Right lobe of liver (tissue), 6 donors: ENCODE data around the gene NUBP2. TPM values are rescaled to one million over a fixed set of nuclear protein-coding genes. Genes with fewer than 3 reads are reported as not detected.

ENCODE experiments used
- ATAC-seq, 4 donors: fragments of 200-7000 bp; cut with Tn5 transposase; one replicate each; pipeline ENCODE4 v1.9.1; 2020; ENCODE audit warnings: mild to moderate bottlenecking in 4 of 4, moderate library complexity in 4 of 4
- DNase-seq, 3 donors: peaks; one replicate each; pipeline ENCODE4 v3.0.0-alpha.2; 2020
- H3K27ac ChIP-seq, 3 donors: fragments of 200-600 bp; one replicate each; pipeline ENCODE4 v1.8.0; 2022
- H3K27me3 ChIP-seq, 2 donors: fragments of 200-600 bp; one replicate each; pipeline ENCODE4 v1.8.0; 2022
- H3K36me3 ChIP-seq, 4 donors: fragments of 200-600 bp; sonication (generic) in 1 of 4; one replicate each; pipeline versions ENCODE4 v1.5.1 to v1.8.0; 2017 to 2022; ENCODE audit warnings: control low read depth in 1 of 4
- H3K4me1 ChIP-seq, 4 donors: fragments of 200-600 bp; sonication (generic) in 1 of 4; one replicate each; pipeline versions ENCODE4 v1.5.1 to v1.8.0; 2017 to 2022; ENCODE audit warnings: control low read depth in 1 of 4
- H3K4me3 ChIP-seq, 3 donors: fragments of 200-600 bp; one replicate each; pipeline ENCODE4 v1.8.0; 2022
- H3K9me3 ChIP-seq, 4 donors: fragments of 200-600 bp; sonication (generic) in 1 of 4; one replicate each; pipeline versions ENCODE4 v1.5.1 to v1.8.0; 2017 to 2022; ENCODE audit warnings: control low read depth in 1 of 4
- CTCF ChIP-seq, 4 donors: fragments of 200-600 bp in 3 of 4; fragments of 450-650 bp in 1 of 4; IDR thresholded peaks; one replicate each; pipeline versions ENCODE4 v1.5.1 to v1.8.0; 2016 to 2022; ENCODE audit warnings: antibody characterized with exemption in 4 of 4, mild to moderate bottlenecking in 2 of 4
- POLR2A ChIP-seq: fragments of 450-650 bp; IDR thresholded peaks from one replicate; pipeline ENCODE4 v1.6.1; 2017; ENCODE audit warnings: antibody characterized with exemption, mild to moderate bottlenecking
- WGBS: methylation state at CpG from one replicate; pipeline ENCODE4 v1.1.6; 2018; ENCODE audit warnings: low coverage, low lambda C conversion rate; ENCODE audit not compliant: insufficient coverage; ENCODE audit errors: missing lambda C conversion rate; 5-methylcytosine and 5-hydroxymethylcytosine counted together
- intact Hi-C, 2 donors: fragments of 100-400 bp; cut with DNase I; formaldehyde crosslinking; loops; one replicate each; pipeline versions ENCODE4 v1.11.2 to v1.14.1; 2022
- total RNA-seq, 6 experiments: library from RNA; depleted of rRNA in 2 of 6; stranded (reverse); fragments of >200 nt in 2 of 6; fragmentation: NEBNext Ultra II Directional in 3 of 6; extraction: Animal tissue kit (Norgen Biotek cat#: 25700) in 3 of 6; gene quantifications; one replicate each; pipeline versions ENCODE4 v1.1.0 to v1.2.4, GENCODE V29; 2016 to 2023
- donor health status: DM: no; HTN: yes; CAD: no.
- donor health status: DM: no; HTN: no; CAD: no.
- donor health status: DM: no; HTN: no; CAD: no.
- donor health status: DM: no; HTN: yes; CAD: no.
- donor health status: DM: no; HTN: yes; CAD: no.

NUBP2 gene
- total RNA-seq, 6 experiments from 2014 or later = 21.1 to 90.3 (median 32.6) TPM

DNA sequence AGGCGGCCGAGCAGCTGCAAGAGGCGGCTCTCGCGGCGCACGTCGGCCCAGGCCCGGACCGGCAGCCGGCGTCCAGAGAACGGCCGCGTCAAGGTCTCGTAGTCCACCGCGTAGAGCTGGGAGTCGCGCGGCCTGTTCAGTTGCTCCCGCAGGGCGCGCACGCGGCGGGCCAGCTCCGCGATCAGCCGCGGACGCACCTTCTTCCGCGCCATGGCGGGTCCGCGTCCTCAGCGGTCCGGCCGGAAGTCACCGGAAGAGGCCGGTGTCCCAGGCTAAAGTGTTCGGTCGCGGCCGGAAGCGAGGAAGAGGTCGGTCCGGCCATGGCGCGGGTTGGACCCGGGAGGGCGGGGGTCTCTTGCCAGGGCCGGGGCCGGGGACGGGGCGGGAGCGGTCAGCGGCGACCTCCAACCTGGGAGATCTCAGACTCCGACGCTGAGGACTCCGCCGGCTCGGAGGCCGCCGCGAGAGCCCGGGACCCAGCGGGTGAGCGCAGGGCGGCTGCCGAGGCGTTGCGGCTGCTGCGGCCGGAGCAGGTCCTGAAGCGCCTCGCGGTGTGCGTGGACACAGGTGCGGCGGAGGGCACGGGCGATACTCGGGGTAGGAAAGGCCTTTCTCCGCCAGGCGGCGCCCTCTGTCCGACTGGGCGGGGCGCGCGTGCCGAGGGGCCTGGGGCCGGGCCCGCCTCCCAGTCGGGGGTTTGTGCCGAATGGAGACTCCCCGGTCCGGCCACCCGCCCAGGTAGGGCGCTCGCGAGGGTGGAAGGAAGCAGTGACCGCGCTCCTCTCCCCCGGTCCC lies 9.7 kb upstream of the NUBP2 start, which contains the start of gene MRPS34:
MRPS34 (minus strand) TSS at position 227 of the 795 bp plus-strand sequence; CDS start at position 212, 15 bp downstream.
- H3K36me3 ChIP-seq = peaks cover 0 to 22% (median 2%) of the 10 kb centered on the region in 4 donors
- peak within 1 kb of the TSS; percentile 81 to 93 (median 84) for H3K27ac ChIP-seq
- TF ChIP-seq POLR2A (peak; percentile 51), CTCF (IDR thresholded peaks at IDR 0.05) (peak; percentile 70 to 90 (median 79))
- DNase-seq = peak; percentile 87
- peaks cover 0 to 22% (median 6%) of the 10 kb centered on the region in 4 donors for H3K4me1 ChIP-seq
- intact Hi-C loops = no loop called here
- no peaks in the 10 kb centered on the region for H3K9me3 ChIP-seq
- H3K27me3 ChIP-seq = no peaks in the 10 kb centered on the region
- WGBS = 0% methylated on average over 3 of the region's 108 CpGs
- ATAC-seq = peak; percentile 60 to 77 (median 69)
- peak within 1 kb of the TSS; percentile 94 to 100 (median 98) for H3K4me3 ChIP-seq

DNA sequence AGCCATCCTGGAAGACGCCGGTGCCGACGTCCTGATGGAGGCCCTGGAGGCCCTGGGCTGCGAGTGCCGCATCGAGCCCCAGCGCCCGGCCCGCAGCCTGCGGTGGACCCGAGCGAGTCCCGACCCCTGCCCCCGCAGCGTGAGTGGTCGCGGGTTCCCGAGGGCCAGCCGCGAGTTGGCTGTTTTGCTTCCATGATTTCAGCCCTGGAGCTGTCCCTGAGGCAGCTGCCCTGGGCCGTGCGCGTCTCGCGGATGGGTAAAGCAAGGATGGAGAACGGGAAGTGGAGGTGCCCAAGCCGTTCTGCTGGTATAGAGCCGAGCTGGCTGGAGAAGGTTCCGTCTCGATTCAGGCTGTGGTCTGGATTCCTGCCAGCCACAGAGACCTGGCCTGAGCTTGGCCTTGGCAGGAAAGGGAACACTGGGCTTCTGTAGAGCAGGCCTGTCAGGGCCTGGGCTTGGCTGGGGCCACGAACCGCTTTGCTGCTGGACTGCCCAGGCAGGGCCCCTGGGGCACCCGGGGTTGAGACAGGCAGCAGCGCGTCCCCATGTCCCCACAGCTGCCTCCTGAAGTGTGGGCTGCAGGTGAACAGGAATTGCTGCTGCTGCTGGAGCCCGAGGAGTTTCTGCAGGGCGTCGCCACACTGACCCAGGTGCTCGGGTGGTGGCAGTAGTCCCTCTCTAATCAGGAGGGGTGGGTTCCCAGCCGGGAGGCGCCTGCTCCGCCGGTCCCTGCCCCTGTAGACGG lies 8.9 kb upstream of the NUBP2 start:
- Histone ChIP-seq H3K27me3 (no peaks in the 10 kb centered on the region), H3K27ac (peak overlapping the region; percentile 81 to 93 (median 84)), H3K4me3 (peak overlapping the region; percentile 94 to 100 (median 98)), H3K4me1 (peaks cover 0 to 22% (median 6%) of the 10 kb centered on the region in 4 donors), H3K9me3 (no peaks in the 10 kb centered on the region), H3K36me3 (peaks cover 0 to 22% (median 2%) of the 10 kb centered on the region in 4 donors)
- ATAC-seq (peak in 1 of 4 donors; percentile 3), DNase-seq (peak in 2 of 3 donors; percentile 55 to 77)
- intact Hi-C loops = no loop called here
- WGBS = 0% methylated on average over 2 of the region's 45 CpGs
- TF ChIP-seq CTCF (IDR thresholded peaks at IDR 0.05) (peak in 1 of 4 donors; percentile 3), POLR2A (no peak)

- intact Hi-C loops = no loop called here
- Histone ChIP-seq H3K4me1 (peaks cover 0 to 22% (median 8%) of the 10 kb centered on the region in 4 donors), H3K36me3 (peaks cover 0 to 22% (median 2%) of the 10 kb centered on the region in 4 donors), H3K9me3 (no peaks in the 10 kb centered on the region), H3K27me3 (no peaks in the 10 kb centered on the region), H3K27ac (no peak overlapping the region), H3K4me3 (peak overlapping the region; percentile 94 to 100 (median 98))
- WGBS = no CpG with 5 or more reads among the region's 7 CpGs
- ATAC-seq = no peak
- TF ChIP-seq CTCF (IDR thresholded peaks at IDR 0.05) = no peak
- no peak for TF ChIP-seq POLR2A
- DNase-seq = peak in 2 of 3 donors; percentile 47 to 51
Measured at GRCh38 chr16:1774448-1774780, 8.3 kb upstream of the NUBP2 start.

- Histone ChIP-seq H3K4me3 (no peak overlapping the region), H3K36me3 (peaks cover 0 to 22% (median 3%) of the 10 kb centered on the region in 4 donors), H3K27me3 (no peaks in the 10 kb centered on the region), H3K9me3 (no peaks in the 10 kb centered on the region), H3K4me1 (peaks cover 0 to 26% (median 12%) of the 10 kb centered on the region in 4 donors), H3K27ac (no peak overlapping the region)
- no peak for TF ChIP-seq POLR2A
- no peak for TF ChIP-seq CTCF (IDR thresholded peaks at IDR 0.05)
- ATAC-seq = no peak
- 64% methylated on average over 4 of the region's 30 CpGs for WGBS
- DNase-seq = peak in 2 of 3 donors; percentile 52 to 54
- intact Hi-C loops = loop anchor here in 1 of 2 donors (5.0 kb wide), 1 partner anchor 47 kb away; no protein-coding TSS in a partner anchor
Measured at GRCh38 chr16:1775006-1775845, 7.5 kb upstream of the NUBP2 start.
